Measurements from ENCODE around the gene AQP9. TPM values are rescaled to one million over a fixed set of nuclear protein-coding genes. Genes with fewer than 3 reads are reported as not detected.

AQP9 gene
- total RNA-seq, 4 donors from 2014 or later: 1.8 to 3.9 TPM; not detected in 2

GRCh38 chr15:58165661-58166060 is 27.5 kb downstream of the AQP9 start:
- no peak for TF ChIP-seq POLR2A (IDR thresholded peaks at IDR 0.05)
- no peak for TF ChIP-seq CTCF (IDR thresholded peaks at IDR 0.05)
- peaks cover 0 to 7% of the 10 kb centered on the region in 2 donors for H3K27me3 ChIP-seq
- H3K27ac ChIP-seq: no peak overlapping the region

GRCh38 chr15:58167095-58167691 is 29.0 kb downstream of the AQP9 start:
- no peaks in the 10 kb centered on the region for H3K36me3 ChIP-seq
- peaks cover 0 to 2% of the 10 kb centered on the region in 2 donors for H3K27me3 ChIP-seq
- no peak overlapping the region for H3K27ac ChIP-seq
- TF ChIP-seq CTCF (IDR thresholded peaks at IDR 0.05): no peak
- TF ChIP-seq POLR2A (IDR thresholded peaks at IDR 0.05): no peak
- no peak for TF ChIP-seq EP300 (IDR thresholded peaks at IDR 0.05)
- WGBS, 2 donors: 84 to 88% methylated on average over 3 of the region's 3 CpGs
- no peaks in the 10 kb centered on the region for H3K9me3 ChIP-seq
- H3K4me3 ChIP-seq: no peak overlapping the region
- no peak for DNase-seq (ENCODE audit: low spot score in 2 of 2)
- H3K4me1 ChIP-seq: no peaks in the 10 kb centered on the region

More at GRCh38 chr15:58165661-58166060, 27.5 kb downstream of the AQP9 start:
- no peak overlapping the region for H3K4me3 ChIP-seq
- peak in 1 of 2 donors; percentile 43 for DNase-seq (ENCODE audit: low spot score in 2 of 2)
- H3K4me1 ChIP-seq: no peaks in the 10 kb centered on the region
- H3K36me3 ChIP-seq: no peaks in the 10 kb centered on the region
- no peaks in the 10 kb centered on the region for H3K9me3 ChIP-seq

GRCh38 chr15:58169934-58170333 is 31.8 kb downstream of the AQP9 start:
- H3K27me3 ChIP-seq: peaks cover 0 to 6% of the 10 kb centered on the region in 2 donors
- no peaks in the 10 kb centered on the region for H3K9me3 ChIP-seq
- no peaks in the 10 kb centered on the region for H3K36me3 ChIP-seq
- no peak overlapping the region for H3K4me3 ChIP-seq
- no peaks in the 10 kb centered on the region for H3K4me1 ChIP-seq
- WGBS, 2 donors: 81 to 85% methylated on average over 5 of the region's 5 CpGs
- TF ChIP-seq EP300 (IDR thresholded peaks at IDR 0.05) (no peak), POLR2A (IDR thresholded peaks at IDR 0.05) (no peak), CTCF (IDR thresholded peaks at IDR 0.05) (no peak)
- DNase-seq (ENCODE audit: low spot score in 2 of 2): no peak
- no peak overlapping the region for H3K27ac ChIP-seq

GRCh38 chr15:58171476-58172061 is 33.4 kb downstream of the AQP9 start:
- Histone ChIP-seq H3K36me3 (no peaks in the 10 kb centered on the region), H3K4me3 (no peak overlapping the region), H3K4me1 (no peaks in the 10 kb centered on the region), H3K9me3 (no peaks in the 10 kb centered on the region), H3K27me3 (peaks cover 0 to 6% of the 10 kb centered on the region in 2 donors), H3K27ac (no peak overlapping the region)
- no peak for DNase-seq (ENCODE audit: low spot score in 2 of 2)
- no peak for TF ChIP-seq EP300 (IDR thresholded peaks at IDR 0.05)
- TF ChIP-seq CTCF (IDR thresholded peaks at IDR 0.05): no peak
- TF ChIP-seq POLR2A (IDR thresholded peaks at IDR 0.05): no peak
- WGBS, 2 donors: 80 to 87% methylated on average over 1 of the region's 1 CpG

GRCh38 chr15:58174709-58175108 is 36.5 kb downstream of the AQP9 start:
- Histone ChIP-seq H3K27ac (no peak overlapping the region), H3K27me3 (peaks cover 0 to 4% of the 10 kb centered on the region in 2 donors), H3K4me3 (no peak overlapping the region), H3K9me3 (no peaks in the 10 kb centered on the region), H3K36me3 (no peaks in the 10 kb centered on the region), H3K4me1 (no peaks in the 10 kb centered on the region)
- WGBS, 2 donors: 89 to 90% methylated on average over 5 of the region's 5 CpGs
- no peak for DNase-seq (ENCODE audit: low spot score in 2 of 2)
- no peak for TF ChIP-seq EP300 (IDR thresholded peaks at IDR 0.05)
- TF ChIP-seq POLR2A (IDR thresholded peaks at IDR 0.05): no peak
- TF ChIP-seq CTCF (IDR thresholded peaks at IDR 0.05): no peak

All from tibial nerve (tissue), 4 donors.